Measurements from ENCODE around the gene GRIN1.
"Not testable (repeated sequence)": the region's sequence is repeated elsewhere in the genome, so short reads cannot be mapped to it uniquely, and the experiment has no call there.

GRIN1 gene

DNA sequence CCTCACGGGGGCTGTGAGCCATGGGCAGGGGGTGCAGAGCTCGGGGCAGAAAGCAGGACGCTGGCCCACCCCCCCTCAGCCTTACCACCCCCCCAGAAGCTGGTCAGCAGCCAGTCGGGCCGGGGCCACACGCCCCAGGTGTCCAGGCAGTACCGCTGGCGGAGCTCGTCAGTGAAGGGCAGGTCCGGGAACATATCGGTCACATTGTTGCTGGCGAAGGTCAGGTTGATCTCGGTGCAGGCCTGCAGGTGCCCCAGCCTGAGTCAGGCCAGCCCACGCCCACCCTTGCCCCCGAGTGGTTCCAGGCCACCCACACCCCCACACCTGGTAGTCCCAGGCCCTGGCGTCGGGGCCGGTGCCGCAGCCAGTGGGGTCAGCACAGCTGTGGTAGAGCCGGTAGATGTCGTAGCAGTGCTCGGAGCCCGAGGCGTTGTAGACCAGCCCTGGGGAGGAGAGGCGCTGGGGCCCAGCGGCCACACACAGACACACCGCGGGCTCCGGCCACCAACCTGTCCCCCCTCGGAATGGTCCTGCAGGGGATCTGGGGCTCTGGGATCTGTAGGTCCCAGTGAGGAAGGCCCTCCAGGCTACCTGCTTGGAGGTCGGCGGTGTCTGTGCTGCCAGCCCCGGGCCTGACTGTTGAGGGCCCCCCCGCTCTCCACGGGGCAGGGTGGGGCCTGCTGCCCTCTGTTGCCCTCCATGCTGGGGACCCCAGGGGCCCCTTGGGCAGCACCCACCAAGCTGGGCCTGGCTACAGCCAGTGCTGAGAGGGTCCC lies 27.0 kb upstream of the GRIN1 start:
- no peak for DNase-seq (ENCODE audit: low spot score)

DNA sequence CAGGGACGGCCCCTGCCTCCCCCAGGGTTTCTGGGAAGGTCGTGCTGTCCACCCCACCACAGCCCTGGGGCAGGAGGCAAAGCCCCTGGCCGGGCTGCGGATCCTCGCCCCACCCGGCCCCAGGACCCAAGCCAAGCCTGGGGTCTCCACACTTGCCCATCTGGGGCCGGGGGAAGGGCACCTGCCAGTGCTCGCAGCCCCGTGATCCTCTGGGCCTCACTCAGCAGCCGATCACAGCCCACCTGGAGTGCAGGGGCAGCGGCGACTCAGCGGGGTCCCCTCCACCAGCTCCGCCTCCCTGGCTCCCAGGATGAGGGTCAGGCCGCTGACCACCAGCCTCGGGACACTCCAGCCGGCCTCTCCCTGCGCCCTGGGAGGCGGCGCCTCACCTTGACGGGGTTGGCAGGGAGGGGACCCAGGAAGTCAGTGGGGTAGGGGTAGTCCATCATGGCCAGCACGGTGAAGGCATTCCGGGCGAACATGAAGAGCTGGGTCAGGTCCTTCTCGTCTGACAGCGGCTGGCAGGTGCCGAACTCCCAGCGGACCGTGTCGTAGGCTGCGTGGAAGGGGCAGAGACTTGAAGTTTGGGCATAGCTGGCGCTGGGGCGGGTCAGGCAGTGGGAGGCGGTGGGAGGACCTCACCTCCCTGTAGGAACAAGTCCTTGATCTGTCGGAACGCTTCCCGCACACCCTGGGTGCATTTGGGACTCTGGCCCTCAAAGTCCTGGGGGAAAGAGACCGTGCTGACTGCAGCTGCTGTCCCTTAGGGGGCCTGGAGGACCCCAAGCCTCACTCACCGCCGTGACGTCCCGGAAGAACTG lies 26.2 kb upstream of the GRIN1 start:
- no peak for DNase-seq (ENCODE audit: low spot score)

DNA sequence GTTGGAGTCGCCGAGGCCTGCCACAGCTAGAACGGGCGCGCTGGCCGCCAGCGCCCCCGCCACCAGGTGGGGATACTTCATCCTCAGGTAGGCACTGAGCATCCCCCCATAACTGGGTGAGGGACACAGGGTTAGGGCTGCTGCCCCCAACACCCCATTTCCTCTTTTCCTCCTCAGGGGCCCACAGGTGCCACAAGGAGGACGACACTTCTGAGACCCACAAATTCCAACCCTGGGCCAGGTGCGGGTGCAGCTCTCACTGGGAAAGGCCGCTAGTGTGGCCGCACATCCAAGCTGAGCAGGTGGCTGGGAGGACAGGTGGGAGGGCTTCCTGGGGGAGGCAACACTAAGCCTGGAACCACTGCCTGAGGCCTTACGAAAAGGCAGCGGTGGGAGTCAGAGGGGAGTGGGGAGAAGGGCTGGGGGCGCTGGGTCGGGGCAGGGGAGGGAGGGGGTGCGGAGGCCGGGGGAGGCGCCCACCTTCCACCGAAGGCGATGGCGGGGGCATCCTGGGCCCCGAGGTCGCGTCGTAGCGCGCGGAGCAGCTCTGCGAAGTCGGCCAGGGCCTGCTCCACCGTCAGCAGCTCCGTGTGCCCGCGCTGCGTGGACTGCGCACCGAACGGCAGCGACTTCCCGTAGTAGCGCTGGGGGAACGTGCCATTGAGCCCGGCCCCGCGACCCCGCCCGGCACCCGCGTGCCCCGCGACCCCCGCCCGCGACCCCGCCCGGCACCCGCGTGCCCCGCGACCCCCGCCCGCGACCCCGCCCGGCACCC lies 25.4 kb upstream of the GRIN1 start:
- DNase-seq (ENCODE audit: low spot score) = peak; percentile 50

DNA sequence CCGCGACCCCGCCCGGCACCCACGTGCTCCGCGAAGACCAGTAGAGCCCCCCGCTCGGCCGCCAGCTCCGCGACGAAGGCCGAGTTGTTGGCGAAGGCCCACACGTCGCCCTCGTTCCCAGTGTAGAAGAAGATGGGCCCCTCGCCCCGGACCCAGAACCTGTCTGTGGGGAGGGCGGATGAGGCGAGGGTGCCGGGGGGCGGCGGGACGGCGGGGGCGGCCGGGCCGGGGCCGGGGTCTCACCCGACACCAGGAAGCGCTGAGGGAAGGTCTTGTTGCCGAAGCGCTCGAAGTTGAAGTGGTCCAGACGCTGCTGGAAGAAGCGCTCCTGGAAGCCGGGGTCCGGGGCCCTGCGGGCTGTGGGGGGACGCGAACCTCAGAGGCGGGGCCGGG lies 24.7 kb upstream of the GRIN1 start:
- peak; percentile 39 for DNase-seq (ENCODE audit: low spot score)

DNA sequence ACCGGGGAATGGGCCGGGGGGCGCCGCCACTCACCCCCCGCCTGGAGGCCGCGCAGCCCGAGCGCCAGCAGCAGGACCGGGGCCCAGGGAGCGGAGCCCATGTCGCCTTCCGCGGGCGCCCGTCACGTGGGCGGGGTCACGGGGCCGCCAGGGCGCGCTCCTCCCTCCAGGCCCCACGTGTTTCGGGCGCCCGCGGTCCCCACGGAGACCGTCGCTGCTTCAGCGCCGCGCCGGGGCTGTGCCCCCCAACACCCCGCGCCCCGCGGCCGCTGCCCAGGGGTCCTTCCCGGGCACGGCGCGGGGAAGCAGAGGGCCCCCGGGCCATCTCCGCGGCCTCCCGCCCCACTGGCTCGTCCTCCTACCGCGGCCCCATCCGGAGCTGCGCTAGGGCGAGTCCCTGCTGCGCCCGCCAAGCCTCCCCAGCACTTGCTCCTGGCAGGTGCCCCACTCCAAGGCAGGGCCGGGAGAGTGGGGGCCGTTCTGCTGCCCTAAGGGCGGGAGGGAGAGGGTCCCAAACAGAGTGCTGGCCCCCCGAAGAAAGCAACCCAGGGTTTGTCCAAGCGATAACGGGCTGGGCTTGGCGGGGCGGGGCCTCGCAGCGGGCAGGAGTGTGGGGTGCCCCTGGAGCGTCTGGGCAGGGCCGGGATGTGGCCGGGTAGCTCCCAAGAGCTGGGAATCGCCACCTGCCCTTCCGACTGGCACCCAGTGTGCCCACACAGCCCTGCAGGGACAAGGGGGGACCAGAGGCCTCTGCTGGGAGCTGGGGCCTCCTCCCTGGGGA lies 24.2 kb upstream of the GRIN1 start, which contains the start of gene DPP7:
TSS of gene DPP7 (minus strand) at position 121 of the 781 bp plus-strand sequence. CDS start at position 101, 20 bp downstream.
- DNase-seq (ENCODE audit: low spot score) = peak; percentile 85

DNA sequence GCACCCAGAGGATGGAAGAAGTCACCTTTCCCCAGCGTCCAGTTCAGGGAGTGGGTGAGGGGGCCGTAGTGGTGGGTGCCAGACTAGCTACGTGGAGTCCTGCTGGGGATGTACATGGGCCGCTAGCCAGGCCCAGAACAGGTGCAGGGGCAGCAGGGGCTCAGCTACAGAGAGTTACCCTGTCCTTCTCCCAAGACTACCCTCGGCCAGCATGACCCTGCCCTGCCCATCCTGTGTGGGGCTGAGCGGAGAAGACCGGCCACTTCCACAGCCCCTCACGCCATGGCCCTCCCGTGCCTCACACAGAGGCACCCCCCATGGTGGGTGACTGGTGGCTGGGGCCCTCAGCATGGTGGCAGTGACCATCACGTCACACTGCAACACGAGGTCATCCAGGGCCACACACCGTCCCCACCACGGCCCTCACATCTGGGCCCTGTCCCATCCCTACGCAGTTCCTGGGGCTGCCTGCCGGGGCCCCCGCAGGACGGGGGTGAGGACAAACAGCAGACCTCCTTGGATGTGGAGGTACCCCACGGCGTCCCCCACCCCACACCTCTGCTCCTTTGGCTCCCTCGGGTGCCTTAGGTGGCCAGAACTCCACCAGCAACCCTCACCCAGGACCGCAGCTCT lies 23.4 kb upstream of the GRIN1 start:
- DNase-seq (ENCODE audit: low spot score) = no peak

DNA sequence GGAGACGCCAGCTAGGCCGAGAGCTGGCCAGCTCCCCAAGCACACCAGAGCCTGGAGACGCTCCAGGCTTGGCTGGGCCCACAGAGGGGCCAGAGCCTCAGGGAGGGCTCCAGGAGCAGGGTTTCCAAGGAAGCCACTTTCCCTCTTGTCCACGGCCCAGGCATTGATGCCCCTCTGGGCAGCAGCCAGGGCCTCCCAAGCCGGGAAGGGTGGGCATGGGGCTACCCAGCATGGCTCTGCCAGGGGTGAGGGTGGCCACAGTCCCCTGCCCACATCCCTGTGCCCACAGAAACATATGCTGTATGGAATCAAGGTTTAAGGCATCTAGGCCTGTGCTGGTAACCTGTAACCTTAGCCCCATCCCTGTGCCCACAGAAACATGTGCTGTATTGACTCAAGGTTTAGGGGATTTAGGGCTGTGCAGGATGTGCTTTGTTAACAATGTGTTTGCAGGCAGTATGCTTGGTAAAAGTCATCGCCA lies 22.9 kb upstream of the GRIN1 start:
- DNase-seq (ENCODE audit: low spot score) = no peak

DNA sequence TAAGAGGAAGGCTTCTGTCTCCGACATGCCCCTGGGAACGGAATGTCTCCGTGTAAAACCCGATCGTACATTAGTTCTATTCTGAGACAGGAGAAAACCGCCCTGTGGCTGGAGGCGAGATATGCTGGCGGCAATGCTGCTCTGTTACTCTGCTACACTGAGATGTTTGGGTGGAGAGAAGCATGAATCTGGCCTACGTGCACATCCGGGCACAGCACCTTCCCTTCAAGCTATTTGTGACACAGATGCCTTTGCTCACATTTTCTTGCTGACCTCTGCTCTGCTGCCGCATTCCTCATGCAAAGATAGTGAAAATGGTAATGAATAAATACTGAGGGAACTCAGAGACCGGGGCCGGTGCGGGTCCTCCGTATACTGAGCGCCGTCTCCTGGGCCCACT lies 22.2 kb upstream of the GRIN1 start:
- DNase-seq (ENCODE audit: low spot score) = no peak

DNA sequence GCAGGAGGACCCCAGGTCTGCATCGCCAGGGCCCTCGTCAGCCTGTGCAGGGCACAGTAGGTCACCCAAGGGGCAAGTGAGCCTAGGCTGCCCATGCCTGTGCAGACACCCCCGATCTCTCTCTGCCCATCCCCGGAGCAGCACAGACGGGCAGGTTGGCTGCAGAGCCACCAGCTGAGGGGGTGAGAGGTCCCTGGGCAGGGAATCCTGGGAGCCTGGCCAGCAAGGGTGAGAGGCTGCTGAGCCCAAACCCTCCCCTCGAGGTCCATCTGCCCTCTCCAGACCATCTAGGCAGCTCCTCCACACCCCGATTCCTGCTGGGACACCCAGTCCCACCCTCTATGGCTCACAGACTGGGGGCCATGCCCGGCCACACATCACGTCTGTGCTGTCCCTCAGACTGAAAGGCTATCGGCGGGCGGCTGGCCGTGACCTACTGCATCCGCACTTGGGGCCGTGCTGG lies 21.7 kb upstream of the GRIN1 start:
- DNase-seq (ENCODE audit: low spot score) = no peak

DNA sequence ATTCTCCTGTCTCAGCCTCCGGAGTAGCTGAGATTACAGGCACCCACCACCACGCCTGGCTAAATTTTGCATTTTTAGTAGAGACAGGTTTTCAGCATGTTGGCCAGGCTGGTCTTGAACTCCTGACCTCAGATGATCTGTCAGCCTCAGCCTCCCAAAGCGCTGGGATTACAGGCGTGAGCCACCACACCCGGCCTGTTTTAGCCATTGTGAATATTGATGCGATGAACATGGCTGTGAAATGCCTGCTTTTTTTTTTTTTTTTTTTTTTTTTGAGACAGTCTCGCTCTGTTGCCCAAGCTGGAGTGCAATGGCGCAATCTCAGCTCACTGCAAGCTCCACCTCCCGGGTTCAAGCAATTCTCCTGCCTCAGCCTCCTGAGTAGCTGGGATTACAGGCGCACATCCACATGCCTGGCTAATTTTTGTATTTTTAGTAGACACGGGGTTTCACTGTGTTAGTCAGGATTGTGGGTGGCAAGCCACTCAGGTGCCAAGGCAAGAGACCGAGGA lies 20.8 kb upstream of the GRIN1 start:
- DNase-seq (ENCODE audit: low spot score) = not testable (repeated sequence)

DNA sequence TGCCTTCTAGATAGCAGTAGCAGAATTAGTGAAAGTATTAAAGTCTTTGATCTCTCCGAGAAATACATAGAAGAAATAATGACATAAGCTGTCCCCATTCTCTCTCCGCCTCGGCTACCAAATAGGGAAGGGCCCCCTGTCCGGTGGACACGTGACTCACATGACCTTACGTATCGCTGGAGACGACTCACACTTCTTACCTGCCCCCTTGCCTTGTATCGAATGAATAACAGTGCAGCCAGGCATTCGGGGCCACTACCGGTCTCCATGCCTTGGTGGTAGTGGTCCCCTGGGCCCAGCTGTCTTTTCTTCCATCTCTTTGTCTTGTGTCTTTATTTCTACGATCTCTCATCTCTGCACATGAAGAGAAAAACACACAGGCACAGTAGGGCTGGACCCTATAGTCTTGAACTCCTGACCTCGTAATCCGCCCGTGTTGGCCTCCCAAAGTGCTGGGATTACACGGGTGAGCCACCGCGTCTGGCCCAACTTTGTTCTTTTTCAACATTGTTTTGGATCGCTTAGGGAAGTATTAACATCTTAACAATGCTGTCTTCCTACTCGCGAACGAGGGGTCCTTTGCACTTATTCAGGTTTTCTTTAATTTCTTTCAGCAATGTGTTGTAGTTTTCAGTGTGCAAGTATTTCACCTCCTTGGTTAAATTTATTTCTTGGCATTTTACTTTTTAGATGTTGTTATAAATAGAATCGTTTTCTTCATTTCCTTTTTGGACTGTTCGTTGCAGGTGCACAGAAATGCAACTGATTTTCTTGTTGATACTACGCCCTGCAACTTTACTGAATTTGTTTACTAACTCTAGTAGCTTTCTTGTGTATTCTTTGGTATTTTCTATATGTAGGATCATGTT lies 16.8 kb upstream of the GRIN1 start:
- DNase-seq (ENCODE audit: low spot score) = not testable (repeated sequence)

DNA sequence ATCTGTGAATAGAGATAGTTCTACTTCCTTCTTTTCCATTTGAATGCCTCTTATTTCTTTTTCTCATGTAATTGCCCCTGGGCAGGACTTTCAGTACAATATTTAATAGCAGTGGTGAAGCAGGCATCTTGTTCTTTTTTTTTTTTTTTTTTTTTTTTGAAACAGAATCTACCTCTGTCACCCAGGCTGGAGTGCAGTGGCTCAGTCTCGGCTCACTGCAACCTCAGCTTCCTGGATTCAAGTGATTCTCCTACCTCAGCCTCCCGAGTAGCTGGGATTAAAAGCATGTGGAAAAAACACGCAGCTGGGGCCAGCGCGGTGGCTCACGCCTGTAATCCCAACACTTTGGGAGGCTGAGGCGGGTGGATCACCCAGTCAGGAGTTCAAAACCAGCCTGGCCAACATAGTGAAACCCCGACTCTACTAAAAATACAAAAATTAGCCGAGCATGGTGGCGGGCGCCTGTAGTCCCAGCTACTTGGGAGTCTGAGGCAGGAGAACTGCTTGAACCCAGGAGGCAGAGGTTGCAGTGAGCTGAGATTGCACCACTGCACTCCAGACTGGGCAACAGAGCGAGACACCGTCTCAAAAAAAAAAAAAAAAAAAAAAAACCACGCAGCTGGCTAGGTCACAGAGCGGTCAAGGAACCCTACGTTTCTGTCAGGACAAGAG lies 16.0 kb upstream of the GRIN1 start:
- not testable (repeated sequence) for DNase-seq (ENCODE audit: low spot score)

DNA sequence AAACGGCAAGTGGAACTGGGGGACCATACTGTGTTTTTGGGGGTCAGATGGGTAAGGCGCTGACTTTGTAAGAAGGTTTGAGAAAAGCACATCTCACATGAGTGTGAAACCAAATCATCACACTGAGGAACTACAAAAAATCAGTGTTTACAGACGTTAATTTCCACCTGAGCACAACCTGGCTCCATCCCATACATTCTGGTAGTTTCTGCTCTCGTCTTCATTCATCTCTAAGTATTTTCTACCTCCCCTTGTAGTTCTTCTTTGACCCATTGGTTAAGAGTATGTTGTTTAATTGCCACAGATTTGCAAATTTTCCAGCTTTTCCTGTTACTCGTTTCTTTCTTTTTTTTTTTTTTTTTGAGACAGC lies 15.5 kb upstream of the GRIN1 start:
- DNase-seq (ENCODE audit: low spot score) = no peak

DNA sequence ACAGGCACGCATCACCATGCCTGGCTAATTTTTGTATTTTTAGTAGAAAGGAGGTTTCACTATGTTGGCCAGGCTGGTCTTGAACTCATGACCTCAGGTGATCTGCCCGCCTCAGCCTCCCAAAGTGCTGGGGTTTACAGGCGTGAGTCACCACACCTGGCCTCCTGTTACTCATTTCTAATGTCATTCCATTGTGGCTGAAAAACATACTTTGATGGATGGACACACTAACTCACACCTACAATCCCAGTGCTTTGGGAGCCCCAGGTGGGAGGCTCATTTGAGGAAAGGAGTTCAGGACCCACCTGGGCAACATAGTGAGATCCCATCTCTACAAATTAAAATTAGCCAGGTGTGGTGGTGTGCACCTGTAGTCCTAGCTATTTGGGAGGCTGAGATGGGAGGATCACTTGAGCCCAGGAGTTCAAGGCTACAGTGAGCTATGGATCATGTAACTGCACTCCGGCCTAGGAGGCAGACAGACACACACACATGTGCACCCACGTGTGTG lies 14.9 kb upstream of the GRIN1 start:
- DNase-seq (ENCODE audit: low spot score) = not testable (repeated sequence)

DNA sequence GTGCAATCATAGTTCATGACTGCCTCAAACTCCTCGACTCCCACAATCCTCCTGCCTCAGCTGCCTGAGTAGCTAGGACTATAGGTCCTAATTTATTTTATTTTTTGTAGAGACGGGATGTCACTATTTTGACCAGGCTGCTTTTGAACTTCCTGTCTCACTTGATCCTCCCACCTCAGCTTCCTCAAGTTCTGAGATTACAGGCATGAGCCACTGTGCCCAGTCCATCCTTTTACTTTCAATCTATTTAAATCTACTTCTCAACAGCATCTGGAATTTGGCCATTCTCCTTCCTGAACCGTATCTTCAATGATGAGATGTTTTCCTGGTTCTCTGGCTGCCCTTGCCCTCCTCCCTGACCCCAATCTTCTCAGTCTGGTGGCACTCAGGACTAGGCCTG lies 12.2 kb upstream of the GRIN1 start:
- peak; percentile 40 for DNase-seq (ENCODE audit: low spot score)

DNA sequence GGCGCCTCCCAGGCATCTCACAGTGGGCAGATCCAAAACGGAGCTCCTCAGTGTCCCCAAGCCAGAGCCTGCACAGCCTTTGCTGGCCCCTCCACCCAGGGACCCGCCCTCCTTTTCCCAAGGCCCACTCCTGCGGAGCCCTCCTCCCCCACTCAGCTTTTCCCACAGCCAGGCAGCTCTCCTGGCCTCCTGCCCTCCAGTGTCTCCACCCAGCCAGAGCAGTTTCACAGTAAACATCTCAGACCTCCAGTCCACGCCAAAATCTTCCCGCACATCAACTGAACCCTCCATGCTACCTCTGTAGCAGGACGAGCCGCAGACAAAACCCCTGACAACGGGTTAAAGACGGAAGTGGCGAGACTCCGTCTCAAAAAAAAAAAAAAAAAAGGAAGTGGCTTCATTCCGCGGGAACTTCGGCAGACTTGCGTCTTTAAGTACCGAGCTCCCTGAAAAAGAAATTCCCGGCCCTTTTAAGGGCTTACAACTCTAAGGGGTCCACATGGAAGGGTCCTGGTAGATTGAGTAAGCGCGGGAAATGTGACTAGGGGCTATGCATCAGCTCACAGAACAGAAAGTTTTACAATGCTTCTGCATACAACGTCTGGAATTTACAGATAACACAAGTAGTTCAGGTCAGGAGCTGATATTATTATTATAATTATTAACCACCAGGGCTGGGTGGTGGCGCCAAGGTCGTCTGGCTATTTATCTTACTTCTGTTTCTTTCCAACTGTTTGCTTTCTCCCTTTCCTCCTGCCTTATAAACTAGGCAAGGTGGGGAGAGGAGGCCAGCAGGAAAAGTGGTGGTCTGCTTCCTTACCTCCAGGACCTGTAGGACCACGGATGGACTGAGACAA lies 11.4 kb upstream of the GRIN1 start:
- peak; percentile 79 for DNase-seq (ENCODE audit: low spot score)

DNA sequence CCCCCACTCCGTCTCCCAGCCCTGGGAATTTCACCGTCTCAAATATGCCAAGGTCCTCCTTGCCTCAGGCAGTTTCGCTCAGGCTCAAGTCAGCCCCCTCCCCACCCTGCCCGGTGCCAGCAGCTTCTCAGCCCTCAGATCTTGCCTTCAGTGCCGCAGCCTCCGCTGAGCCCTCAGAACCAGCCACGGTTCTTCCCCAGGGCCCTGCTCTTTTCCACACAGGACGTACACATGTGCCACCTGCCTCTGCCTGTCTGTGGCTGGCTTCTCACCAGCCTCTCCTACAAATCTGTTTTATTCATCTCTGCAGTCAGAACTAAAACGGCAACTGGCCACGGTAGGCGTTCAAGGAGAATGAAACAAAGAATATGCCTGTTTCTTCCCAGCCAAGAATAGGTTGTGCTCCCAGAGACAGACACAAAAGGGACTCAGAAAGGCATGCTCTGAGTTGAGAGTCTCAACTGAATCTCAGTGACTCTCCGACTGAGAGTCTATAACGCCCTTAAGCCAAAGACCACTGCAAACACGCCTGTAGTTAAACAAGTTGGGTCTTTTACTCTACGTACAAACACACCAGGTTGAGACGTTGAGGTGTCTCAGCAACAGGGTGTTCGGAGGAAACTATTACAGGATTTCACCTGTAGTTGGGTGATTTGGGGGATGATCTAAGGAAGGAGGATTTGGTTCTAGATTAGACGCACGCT lies 10.6 kb upstream of the GRIN1 start:
- DNase-seq (ENCODE audit: low spot score) = peak; percentile 59
